DND-41 (cell line): ENCODE data around the gene ACSS1.

Experiments
- ATAC-seq: fragments of 200-7000 bp; cut with Tn5 transposase; 3 replicates; pipeline ENCODE4 v1.9.1; 2021; ENCODE audit warnings: low read depth; ENCODE audit not compliant: insufficient read depth
- DNase-seq: peaks from one replicate; pipeline ENCODE4 v3.0.0-alpha.2; 2020
- H2AFZ ChIP-seq: 2 replicates; pipeline ENCODE4 v1.6.0; 2012; ENCODE audit warnings: low read depth, low read length
- H3K27ac ChIP-seq: 2 replicates; pipeline ENCODE4 v1.5.1; 2012; ENCODE audit warnings: low read length, inconsistent platforms
- H3K27me3 ChIP-seq: fragments of 200-600 bp; sonication (generic); 2 replicates; pipeline ENCODE4 v1.6.0; 2012; ENCODE audit warnings: low read length, mild to moderate bottlenecking, inconsistent platforms; ENCODE audit not compliant: insufficient read depth, poor library complexity
- H3K36me3 ChIP-seq: 2 replicates; pipeline ENCODE4 v1.5.1; 2012; ENCODE audit warnings: low read length, inconsistent platforms; ENCODE audit not compliant: insufficient read depth
- H3K4me1 ChIP-seq: 2 replicates; pipeline ENCODE4 v1.5.1; 2012; ENCODE audit warnings: mild to moderate bottlenecking, low read length; ENCODE audit not compliant: insufficient read depth
- H3K4me2 ChIP-seq: 2 replicates; pipeline ENCODE4 v1.6.0; 2012; ENCODE audit warnings: mild to moderate bottlenecking, moderate library complexity, low read length, inconsistent platforms; ENCODE audit not compliant: insufficient read depth
- H3K4me3 ChIP-seq, 2 experiments: fragments of 200-600 bp in 1 of 2; shearing (Covaris generic) in 1 of 2; 2 replicates each; pipeline ENCODE4 v1.5.1; 2012 to 2016; ENCODE audit warnings: inconsistent platforms in 2 of 2, low read length in 2 of 2, mild to moderate bottlenecking in 2 of 2, low read depth in 1 of 2, moderate library complexity in 1 of 2
- H3K79me2 ChIP-seq: 2 replicates; pipeline ENCODE4 v1.6.0; 2012; ENCODE audit warnings: low read length, inconsistent platforms; ENCODE audit not compliant: insufficient read depth
- H3K9ac ChIP-seq: 2 replicates; pipeline ENCODE4 v1.6.0; 2012; ENCODE audit warnings: low read depth, mild to moderate bottlenecking, inconsistent platforms, low read length, moderate library complexity
- H3K9me3 ChIP-seq: 2 replicates; pipeline ENCODE4 v1.5.1; 2012; ENCODE audit warnings: low read length, moderate library complexity, mild to moderate bottlenecking, inconsistent platforms; ENCODE audit not compliant: insufficient read depth, severe bottlenecking
- H4K20me1 ChIP-seq: 2 replicates; pipeline ENCODE4 v1.6.0; 2012; ENCODE audit warnings: low read length; ENCODE audit not compliant: insufficient read depth
- EZH2 ChIP-seq: IDR thresholded peaks from 3 replicates; pipeline ENCODE4 v1.6.1; 2012; ENCODE audit warnings: borderline replicate concordance, low read depth, mild to moderate bottlenecking, moderate library complexity, low read length, inconsistent platforms; ENCODE audit not compliant: severe bottlenecking
- TF ChIP-seq, protein P1 (sequence below): IDR thresholded peaks from 2 replicates; pipeline ENCODE4 v1.5.1; 2012; ENCODE audit warnings: borderline replicate concordance, low read length, moderate library complexity, mild to moderate bottlenecking; ENCODE audit not compliant: poor library complexity, severe bottlenecking; ENCODE audit errors: extremely low read depth

ACSS1 gene

GRCh38 chr20:24981282-24981681 lies 76.7 kb downstream of the ACSS1 start:
- ATAC-seq (no peak), DNase-seq (peak; percentile 3)
- H3K27ac ChIP-seq = no peak overlapping the region
- H3K9ac ChIP-seq = no peak overlapping the region
- peaks cover 81% of the 10 kb centered on the region for H3K36me3 ChIP-seq
- H2AFZ ChIP-seq = no peak overlapping the region
- H4K20me1 ChIP-seq = peaks cover 18% of the 10 kb centered on the region; the same call in 1 of the 2 replicates
- peaks cover 10% of the 10 kb centered on the region for H3K4me1 ChIP-seq
- no peak for TF ChIP-seq EZH2
- TF ChIP-seq, protein P1, sequence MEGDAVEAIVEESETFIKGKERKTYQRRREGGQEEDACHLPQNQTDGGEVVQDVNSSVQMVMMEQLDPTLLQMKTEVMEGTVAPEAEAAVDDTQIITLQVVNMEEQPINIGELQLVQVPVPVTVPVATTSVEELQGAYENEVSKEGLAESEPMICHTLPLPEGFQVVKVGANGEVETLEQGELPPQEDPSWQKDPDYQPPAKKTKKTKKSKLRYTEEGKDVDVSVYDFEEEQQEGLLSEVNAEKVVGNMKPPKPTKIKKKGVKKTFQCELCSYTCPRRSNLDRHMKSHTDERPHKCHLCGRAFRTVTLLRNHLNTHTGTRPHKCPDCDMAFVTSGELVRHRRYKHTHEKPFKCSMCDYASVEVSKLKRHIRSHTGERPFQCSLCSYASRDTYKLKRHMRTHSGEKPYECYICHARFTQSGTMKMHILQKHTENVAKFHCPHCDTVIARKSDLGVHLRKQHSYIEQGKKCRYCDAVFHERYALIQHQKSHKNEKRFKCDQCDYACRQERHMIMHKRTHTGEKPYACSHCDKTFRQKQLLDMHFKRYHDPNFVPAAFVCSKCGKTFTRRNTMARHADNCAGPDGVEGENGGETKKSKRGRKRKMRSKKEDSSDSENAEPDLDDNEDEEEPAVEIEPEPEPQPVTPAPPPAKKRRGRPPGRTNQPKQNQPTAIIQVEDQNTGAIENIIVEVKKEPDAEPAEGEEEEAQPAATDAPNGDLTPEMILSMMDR = no peak
- H3K9me3 ChIP-seq = peaks cover 7% of the 10 kb centered on the region
- no peak overlapping the region for H3K4me2 ChIP-seq
- no peak overlapping the region for H3K4me3 ChIP-seq
- H3K27me3 ChIP-seq = no peaks in the 10 kb centered on the region
- peaks cover 84% of the 10 kb centered on the region for H3K79me2 ChIP-seq

- H3K4me3 ChIP-seq = no peak overlapping the region
- H3K9ac ChIP-seq = no peak overlapping the region
- H3K4me1 ChIP-seq = 0 out of 2 replicates have a peak, but pooled peaks cover 3% of the 10 kb centered on the region
- H4K20me1 ChIP-seq = peaks cover 11% of the 10 kb centered on the region; the same call in 1 of the 2 replicates
- no peak overlapping the region for H3K4me2 ChIP-seq
- H2AFZ ChIP-seq = no peak overlapping the region
- H3K27ac ChIP-seq = no peak overlapping the region
- H3K9me3 ChIP-seq = peaks cover 7% of the 10 kb centered on the region
- H3K79me2 ChIP-seq = peaks cover 76% of the 10 kb centered on the region
- H3K27me3 ChIP-seq = no peaks in the 10 kb centered on the region
- DNase-seq = peak; percentile 2
- ATAC-seq = no peak
- H3K36me3 ChIP-seq = peaks cover 87% of the 10 kb centered on the region
- no peak for TF ChIP-seq EZH2
- TF ChIP-seq, protein P1 = no peak
These were observed 77.5 kb downstream of the ACSS1 start for GRCh38 chr20:24980291-24981053.

DNA sequence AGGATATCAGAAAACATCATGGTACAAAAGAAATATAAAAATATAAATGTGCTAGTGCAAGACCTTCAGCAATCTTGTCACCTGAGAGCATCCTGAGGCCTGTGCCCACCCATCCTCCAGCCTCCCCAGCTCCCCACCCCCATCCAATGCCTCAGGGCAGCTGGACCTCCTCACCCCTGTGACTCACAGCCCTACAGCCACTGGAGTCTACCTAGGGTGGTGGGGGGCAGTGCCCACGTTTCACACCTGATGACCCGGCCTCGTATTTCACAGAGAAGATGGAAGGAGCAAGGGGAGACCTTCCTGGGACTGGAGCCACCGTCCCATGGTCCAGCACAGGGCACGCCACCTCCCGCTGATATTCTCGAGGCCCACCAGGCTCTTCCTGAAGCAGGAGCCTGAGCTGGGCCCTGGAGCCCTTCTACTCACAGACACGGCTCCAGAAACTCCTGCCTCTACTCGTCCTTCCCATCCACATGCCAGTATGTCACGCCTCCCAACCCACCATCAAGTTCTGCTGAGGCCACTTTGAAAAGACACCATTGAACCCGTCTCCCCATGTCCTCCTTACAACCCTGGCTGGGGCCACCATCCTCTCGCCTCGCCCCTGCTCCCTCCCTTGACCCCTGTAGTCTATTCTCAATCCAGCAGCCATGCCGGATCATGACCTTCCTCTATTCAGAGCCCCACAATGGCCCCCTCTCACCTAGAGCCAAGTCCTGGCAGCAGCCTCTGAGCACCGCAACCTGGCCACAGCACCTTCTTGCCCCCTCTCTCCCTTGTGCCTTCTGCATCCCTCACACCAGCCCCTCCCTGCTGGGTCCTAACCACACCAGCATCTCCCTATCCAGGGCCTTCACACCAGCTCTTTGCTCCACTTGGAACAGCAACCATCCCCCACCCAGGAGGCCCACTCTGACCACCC lies 78.6 kb downstream of the ACSS1 start:
- no peak overlapping the region for H2AFZ ChIP-seq
- no peak overlapping the region for H3K9ac ChIP-seq
- H3K4me1 ChIP-seq = no peaks in the 10 kb centered on the region
- H3K27me3 ChIP-seq = no peaks in the 10 kb centered on the region
- peaks cover 7% of the 10 kb centered on the region for H3K9me3 ChIP-seq
- H4K20me1 ChIP-seq = peaks cover 7% of the 10 kb centered on the region; the same call in 1 of the 2 replicates
- TF ChIP-seq, protein P1 = no peak
- no peak for TF ChIP-seq EZH2
- H3K4me2 ChIP-seq = no peak overlapping the region
- H3K4me3 ChIP-seq = no peak overlapping the region
- H3K27ac ChIP-seq = no peak overlapping the region
- peaks cover 65% of the 10 kb centered on the region for H3K79me2 ChIP-seq
- ATAC-seq (no peak), DNase-seq (peak; percentile 3)
- H3K36me3 ChIP-seq = peaks cover 86% of the 10 kb centered on the region
